SHP77 treated with DMSO at 0.1 percent for 48 hours (cell line): Measurements from ENCODE around the gene PAGE5.

Source experiments
- DNase-seq: peaks from one replicate; lab custom pipeline; 2025; lab: John Stamatoyannopoulos, UW

Gene PAGE5, protein sequence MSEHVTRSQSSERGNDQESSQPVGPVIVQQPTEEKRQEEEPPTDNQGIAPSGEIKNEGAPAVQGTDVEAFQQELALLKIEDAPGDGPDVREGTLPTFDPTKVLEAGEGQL

DNA sequence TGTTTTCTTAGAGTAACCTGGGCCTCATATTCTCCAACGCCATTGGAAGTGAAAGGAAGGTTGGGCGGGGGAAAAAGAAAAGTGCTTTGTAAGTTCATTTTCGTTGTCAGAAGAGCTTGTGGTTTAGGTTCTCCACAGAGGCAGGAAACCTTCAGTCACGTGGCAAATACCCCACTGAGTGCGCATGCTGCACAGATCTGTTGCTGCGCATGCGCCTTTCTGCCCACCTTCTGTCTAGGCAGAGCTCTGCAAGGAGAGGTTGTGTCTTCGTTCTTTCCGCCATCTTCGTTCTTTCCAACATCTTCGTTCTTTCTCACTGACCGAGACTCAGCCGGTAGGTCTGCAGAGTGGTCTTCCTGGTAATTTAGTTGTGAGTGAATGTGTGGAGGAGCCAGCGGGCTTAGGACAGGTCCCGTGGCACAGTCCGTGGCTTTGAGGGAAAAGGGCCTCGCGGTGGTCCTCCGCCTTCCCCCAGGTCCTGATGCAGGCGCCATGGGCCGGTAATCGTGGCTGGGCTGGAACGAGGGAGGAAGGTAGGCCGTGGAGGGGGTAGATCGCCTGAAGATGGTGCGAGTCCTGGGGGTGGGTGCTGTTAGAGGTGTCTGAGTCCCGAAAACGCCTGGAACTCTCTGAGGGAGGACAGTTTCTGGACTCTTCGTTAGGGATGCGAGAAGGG, at the start of gene PAGE5:
TSS of gene PAGE5 (plus strand) at position 228 of the 676 bp plus-strand sequence. CDS start 1,037 bp downstream, outside the sequence.
- DNase-seq = no peak

DNA sequence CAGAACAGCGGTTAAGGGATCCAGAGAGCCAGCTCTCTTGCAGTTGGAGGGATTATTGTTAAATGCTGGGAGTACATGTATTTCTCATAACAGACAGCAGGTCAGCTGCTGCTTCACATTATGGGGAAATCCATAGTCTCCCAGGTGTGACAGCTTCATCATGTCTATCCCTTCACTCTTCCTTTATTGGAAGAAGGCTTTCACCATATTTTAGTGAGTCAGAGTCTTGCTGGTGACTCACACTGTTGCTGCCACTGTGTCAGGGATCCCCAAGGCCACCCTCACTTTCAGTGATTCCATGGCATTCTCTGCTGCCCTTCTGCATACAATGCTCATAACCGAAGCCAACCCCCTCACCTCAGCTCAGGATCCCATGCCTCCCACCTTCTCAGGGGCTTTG, 32.9 kb upstream of the PAGE5 start:
- no peak for DNase-seq

DNA sequence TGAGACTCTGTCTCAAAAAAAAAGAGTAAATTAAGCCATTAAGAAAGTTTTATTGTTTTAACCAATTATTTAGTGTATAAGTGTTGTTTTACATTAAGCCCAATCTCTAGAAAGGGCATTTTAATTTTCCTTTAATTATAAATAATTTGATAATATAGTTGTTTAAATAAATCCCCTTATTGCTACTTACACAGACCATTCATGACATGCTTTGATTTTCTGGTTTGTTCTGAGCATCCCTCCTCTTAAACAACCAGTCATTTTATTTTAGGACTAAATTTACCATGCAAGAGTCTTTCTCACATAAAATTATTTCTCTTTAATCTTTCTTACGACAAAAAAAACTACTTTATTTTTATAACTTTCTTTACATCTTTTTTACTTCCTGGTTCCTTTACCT, 23.5 kb upstream of the PAGE5 start:
- DNase-seq = no peak

DNA sequence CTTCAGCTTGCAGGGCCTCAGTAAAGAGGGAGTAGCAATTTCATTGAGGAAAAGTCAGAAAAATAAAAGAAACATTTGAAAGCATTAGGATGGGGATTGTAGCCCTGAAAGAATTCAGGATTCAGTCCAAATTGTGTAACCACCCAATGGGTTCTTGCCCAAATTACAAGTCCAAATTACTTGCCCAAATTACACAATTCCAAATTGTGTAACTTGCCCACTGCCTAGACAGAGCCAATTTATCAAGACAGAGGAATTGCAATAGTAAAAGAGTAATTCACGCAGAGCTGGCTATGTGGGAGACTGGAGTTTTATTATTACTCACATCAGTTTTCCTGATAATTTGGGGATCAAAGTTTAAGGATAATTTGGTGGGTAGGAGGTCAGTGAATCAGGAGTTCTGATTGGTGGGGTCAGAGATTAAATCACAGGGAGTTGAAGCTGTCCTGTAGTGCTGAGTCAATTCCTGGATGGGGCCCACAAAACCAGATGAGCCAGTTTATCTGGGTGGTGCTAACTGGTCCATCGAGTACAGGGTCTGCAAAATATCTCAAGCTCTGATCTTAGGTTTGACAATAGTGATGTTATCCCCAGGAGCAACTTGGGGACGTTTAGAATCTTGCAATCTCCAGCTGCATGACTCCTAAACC, 18.1 kb upstream of the PAGE5 start:
- DNase-seq = no peak

DNA sequence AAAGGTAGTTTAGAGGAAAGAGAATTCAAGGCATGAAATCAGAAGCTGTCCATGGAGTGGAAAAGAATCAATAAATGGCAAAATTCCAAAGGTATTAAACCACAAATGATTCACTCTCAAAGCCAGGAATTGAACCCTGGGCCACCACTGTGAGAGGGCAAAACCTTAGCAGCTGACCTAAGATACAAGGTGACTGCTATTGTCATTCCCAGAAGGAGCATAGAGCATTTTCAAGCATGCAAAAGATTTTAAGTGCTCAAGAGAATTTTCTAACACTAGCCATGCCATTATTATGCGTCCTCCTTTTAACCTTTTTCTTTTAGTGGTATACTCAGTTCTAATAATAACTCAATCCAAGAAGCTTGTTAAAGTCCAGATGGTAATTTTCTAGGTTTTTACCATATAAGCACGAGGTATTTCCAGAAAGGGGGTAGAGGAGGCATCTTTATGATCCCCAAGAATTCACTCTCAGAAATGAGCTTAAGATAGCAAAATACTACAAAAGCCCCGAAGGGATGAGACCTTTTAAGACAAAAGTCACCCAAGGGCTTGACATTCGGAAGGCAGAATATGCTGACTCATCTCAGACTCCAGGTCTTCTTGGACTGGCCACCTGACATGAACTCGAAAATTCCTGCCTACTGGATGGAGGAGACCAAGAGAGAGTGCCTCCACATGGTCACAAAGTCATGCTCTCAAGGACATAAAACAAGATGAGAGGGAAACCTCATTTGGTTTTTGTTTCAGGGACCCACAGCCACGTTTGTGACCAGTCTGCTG, 13.8 kb upstream of the PAGE5 start:
- DNase-seq = no peak

DNA sequence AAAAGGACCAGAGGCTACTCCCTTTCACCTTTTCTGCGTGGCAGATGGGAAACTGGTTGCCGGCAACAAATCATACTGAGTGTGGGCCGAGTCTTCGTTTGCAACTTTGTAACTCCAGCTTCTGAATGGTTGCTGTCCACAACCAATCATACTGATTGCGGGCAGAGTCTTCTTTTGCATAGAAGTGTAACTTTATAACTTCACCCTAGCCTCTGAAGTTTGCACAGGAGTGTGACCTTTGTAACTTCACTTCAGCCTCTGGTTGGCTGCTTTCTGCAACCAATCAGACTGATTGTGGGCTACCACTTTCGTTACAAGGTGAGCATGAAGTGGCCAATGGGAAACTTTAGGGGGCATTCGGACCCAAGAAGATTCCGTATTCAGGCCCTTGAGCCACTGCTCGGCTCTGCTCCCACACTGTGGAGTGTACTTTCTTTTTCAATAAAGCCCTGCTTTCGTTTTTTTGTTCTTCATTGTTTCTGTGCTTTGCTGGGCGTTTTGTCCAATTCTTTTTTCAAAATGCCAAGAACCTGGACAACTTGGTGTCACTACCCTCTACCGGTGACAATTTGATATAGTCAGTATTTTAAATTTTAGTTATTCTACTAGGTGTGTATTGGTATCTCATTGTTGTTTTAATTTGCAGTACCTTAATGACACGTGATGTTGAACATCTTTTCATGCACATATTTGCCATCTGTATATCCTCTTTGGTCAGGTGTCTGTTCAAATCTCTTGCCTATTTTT, 9.0 kb upstream of the PAGE5 start:
- no peak for DNase-seq

DNA sequence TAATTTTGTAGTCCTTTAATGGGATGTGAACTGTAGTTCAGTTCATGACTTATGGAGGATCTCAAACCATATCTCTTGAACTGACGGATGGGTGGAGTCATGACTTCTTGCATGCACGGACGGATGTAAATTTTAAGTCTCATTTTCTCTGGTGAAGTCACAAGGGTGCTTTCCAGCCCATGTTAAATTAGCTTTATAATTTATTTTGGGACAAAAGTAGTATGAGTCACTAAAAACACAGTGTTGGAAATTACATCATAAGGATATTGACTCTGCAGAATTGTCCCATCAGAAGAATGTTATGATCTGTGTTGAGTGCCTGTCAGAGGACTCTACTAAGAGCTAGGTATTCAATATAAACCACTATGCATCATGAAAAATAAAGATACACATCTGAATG, 6.8 kb upstream of the PAGE5 start:
- no peak for DNase-seq

DNA sequence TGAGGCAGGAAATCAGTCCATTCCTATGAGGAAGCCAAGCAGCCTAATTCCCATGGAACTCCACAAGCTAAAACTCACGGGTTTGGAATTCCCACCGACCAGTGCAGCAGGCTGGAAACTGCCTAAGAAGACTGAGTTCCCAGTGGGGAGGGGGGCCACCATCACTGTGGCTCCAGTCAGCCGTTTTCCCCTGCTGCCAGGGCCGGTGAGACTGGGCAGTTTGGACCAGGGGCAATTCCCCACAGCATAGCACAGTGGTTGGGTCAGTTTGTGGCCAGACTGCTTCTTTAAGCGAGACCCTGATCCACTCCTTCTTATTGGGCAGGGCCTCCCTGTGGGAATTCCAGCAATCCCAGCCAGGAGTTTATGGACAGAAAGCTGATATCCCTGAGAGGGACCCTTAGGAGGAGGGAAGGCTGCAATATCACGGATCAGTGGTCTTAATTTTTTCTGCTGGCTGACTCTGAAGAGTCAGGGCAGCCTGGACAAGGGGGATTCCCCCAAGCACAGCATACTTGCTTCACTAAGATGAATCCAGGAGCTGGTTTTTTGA, 20.7 kb downstream of the PAGE5 start:
- DNase-seq = no peak

DNA sequence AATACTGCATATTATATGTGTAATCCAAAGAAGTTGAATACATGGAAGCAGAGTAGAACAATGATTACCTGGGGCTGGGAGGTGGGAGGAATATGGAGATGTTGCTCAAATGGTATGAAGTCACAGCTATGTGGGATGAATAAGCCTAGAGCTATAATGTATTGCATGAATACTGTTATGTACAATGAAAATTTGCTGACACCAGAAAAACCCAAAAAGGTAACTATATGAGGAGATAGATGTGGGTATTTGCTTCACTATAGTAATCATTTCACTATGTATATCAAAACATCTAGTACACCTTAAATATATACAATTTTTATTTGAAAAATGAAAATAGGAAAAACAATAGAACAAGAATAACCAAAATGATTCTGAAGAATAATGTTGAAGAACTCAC, 33.4 kb downstream of the PAGE5 start:
- no peak for DNase-seq

DNA sequence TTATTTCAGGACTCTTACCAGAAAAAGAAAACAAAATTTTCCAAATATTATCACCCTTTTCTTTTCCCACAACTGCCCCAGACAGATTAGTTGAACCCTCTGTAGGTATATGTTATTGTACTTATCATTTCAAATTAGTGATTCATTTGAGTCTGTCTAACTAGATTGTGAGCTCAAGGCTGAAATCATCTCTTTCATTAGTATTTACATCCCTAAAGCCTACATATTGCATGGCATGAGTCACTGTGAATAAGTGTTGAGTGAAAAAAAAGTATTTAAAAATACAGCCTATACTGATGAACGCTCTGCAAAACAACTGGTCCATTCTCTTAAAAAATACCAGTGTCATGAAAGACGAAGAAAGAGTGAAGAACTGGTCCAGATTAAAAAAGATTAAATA, 40.7 kb downstream of the PAGE5 start:
- no peak for DNase-seq

DNA sequence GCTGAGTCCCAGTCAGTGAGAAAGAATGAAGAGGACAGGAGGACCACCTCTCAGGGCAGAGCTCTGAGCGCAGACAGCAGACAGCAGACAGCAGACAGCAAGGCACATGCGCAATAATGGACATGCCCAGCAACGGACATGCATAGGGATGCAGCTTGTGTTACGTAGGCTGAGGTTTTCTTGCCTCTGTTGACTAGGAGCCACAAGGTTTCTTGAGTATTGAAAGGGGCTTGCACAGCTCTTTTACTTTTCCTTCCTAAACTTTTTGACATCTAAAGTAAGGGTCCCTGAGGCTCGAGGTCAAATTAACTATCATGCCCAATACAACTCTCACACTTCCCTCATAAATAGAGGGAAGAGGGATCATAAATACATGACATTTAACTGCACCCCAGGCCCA, 44.7 kb downstream of the PAGE5 start, which contains the start of gene PAGE3:
TSS of gene PAGE3 (minus strand) at position 101 of the 400 bp plus-strand sequence. CDS start 1,013 bp downstream, outside the sequence.
- DNase-seq = no peak
